NCI-H187 treated with DMSO at 0.1 percent for 48 hours (cell line): ENCODE measurements around the gene AVPR2.

ENCODE experiments used
- DNase-seq: peaks from one replicate; lab custom pipeline; 2025; lab: John Stamatoyannopoulos, UW

Gene AVPR2

DNA sequence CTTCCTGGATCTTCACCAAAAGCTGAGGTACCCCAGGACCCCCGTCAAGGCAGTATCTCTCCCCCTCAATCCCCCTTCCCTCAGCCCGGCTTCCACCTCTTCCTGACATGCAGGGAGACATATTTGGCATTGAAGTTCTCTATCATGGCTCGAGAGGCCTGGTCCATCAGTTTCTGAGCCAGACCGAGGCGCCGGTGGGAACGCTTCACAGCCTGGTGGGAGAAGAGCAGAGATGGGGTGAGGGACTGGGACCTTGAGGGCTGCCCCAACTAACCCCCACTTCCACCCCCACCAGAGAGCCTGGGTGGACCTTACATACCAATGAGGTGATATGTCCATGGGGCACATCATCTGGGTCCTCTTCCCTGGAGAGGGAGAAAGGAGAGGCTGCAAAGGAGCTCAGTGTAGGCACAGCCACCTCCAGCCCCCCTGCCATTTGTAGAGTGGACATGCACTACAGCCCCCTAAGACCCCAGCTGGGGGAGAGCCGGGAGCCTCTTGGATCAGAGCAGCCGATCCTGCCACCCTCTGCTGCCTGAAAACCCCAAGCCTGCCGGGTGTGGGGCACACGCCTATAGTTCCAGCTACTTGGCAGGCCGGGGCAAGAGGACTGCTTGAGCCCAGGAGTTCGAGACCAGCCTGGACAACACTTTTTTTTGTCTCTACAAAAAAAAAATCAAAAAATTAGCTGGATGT, 27.9 kb downstream of the AVPR2 start:
- DNase-seq, result no peak

DNA sequence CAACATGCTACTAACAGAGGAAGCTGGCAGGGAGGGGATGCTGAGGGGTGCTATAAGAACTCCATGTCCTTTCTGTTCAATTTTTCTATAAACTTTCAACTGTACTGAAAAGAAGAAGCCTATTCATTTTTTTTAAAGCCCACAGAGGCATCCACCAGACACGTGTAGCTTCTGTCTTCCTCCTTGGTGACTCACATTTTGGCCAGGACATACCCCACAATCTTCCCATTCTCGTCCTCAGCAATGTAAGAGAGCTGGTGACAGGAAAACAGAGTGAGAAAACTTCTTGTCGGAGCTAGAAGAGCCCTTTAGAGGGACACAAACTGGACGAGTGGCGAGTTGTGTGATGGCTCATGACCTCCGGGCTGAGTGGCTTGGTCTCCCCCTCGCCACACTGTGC, 29.3 kb downstream of the AVPR2 start:
- DNase-seq, result no peak

DNA sequence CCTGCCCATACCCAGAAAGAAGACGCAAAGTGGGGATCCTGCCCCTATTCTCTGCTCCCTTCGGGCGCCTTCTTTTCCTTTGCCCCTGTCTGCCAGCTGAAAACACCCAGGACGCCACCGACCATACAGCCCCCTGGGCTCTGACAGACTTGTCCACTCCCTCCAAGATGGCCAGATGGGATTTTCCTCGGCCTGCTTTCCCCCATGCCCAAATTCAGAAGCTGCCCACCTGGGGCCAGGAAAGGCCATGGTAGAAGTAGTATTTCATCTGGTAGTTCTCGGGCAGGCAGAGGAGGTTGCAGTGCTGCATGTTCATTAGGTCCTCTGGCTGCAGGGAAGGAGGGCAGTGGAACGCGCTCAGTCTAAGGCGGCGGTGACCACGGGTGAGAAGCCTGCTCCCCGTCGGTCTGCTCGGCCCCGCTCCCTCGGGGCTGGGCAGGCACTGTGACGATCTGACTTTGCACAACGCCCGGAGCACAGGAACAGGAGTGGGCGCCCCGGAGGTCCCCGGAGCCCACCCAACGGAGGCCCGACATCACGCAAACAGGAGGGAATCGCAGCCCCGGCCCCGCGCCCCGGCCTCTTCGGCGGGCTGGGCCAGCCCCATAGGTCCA, 29.8 kb downstream of the AVPR2 start:
- DNase-seq, result no peak

DNA sequence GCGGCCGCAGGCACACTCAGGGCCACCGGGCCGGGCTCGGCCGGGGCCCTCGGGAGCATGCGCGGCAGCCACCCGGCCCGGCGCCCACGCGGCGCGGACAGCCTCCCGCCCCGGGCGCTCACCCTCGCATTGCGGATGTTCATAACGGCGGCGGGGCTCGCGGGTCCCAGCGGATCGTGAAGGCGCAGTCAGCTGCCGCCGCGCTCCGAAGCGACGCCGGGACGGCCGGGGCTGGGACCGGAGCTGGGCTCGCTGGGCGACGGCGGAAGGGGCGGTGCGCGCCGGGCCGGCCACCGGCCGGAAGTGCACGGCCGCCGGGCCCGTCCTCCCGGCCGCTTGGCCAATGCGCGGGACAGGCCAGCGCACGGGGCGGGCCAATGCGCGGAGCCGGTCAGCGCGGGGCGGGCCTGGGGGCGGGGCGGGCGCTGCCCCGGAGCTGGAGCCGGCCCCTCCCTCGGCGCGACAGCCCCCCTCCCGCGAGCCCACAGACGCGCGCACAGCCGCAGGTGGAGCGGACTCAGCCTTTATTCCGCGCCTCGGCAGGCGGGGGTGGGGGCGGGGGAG, 30.4 kb downstream of the AVPR2 start, which contains the start of gene NAA10:
Gene NAA10 (minus strand): TSS at position 276 of the 564 bp plus-strand sequence. CDS start 133 bp downstream, at position 143.
- no peak for DNase-seq

DNA sequence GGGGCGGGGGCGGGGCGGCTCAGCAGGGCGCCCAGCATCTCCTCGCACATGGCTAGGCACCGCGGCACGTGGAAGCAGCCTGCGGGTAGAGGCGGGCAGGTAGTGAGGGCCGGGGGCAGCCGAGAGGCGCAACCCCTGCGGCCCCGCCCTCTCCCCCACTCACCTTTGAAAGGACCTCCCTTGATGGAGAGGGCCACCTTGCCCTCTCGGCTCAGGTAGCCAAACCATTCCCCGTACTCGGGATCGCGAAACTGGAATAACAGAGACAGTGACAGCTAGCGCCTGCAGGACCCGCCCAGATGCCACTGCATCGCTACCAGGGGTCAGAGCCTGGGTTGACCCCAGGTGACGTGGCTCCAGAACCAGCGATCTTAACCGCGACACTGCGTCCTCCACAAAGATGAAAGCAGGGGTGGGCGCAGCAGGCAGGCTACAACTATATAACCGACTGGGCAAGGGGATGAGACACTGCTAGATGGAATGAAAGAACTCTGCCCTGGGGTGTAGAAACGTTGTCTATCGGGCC, 30.9 kb downstream of the AVPR2 start:
- no peak for DNase-seq

DNA sequence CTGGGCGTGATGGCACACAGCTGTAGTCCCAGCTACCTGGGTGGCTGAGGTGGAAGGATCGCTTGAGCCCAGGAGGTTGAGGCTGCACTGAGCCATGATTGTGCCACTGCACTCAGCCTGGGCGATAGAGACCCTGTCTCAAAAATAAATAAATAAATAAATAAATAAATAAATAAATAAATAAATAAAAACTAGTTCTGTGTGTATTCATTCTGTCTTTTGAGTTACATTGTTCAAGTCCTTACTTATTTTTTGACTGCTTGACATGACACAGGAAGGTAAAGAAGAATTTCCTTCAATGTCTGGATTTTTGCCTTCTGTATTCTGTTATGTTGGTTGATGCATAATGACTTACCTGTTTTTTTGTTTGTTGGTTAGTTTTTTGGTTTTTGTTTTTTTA, 32.6 kb downstream of the AVPR2 start:
- DNase-seq, result no peak

DNA sequence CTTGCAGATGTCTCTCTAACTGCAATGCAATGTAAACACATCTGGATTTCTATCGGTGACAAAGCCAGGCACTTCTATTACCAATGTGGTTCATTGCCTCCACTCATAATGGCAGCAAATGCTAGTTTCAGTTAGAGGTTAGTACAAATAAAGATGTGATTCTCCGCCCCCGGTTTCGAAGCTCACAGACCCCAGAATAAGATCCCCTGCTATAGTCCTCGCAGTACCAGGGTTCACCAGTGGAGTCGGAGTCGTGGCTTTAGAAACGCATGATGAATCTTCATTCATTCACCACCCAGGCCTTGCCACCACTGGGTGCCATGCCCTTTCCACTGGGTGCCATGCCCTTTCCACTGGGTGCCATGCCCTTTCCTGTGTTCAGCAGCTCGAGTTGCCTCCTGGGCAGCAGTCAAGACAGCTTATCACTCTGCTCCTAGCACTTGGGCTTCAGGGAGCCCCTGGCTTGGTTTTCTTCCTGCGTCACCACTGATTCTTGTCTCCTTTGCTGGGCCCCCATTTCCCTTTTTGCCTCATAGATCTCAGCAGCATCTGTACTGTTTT, 33.8 kb downstream of the AVPR2 start:
- DNase-seq, result no peak

DNA sequence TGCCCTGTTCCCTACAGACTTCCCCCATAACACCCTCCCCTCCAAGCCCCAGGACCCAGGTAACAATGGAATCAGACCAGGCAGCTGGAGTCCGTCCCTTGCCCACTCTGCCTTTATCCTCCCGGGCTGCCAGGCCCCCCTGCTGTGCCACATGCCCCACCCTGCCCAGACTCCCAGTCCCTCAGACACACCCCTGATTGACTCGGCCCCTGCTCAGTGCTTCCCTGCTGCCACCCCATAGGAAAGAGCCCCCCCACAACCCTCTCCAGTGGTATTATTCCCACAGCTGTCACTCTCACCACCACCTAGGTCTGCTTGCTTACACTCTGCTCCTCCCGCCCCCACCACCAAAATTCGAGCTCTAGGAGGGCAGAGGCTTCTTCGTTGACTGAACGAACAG, 35.1 kb downstream of the AVPR2 start:
- no peak for DNase-seq

DNA sequence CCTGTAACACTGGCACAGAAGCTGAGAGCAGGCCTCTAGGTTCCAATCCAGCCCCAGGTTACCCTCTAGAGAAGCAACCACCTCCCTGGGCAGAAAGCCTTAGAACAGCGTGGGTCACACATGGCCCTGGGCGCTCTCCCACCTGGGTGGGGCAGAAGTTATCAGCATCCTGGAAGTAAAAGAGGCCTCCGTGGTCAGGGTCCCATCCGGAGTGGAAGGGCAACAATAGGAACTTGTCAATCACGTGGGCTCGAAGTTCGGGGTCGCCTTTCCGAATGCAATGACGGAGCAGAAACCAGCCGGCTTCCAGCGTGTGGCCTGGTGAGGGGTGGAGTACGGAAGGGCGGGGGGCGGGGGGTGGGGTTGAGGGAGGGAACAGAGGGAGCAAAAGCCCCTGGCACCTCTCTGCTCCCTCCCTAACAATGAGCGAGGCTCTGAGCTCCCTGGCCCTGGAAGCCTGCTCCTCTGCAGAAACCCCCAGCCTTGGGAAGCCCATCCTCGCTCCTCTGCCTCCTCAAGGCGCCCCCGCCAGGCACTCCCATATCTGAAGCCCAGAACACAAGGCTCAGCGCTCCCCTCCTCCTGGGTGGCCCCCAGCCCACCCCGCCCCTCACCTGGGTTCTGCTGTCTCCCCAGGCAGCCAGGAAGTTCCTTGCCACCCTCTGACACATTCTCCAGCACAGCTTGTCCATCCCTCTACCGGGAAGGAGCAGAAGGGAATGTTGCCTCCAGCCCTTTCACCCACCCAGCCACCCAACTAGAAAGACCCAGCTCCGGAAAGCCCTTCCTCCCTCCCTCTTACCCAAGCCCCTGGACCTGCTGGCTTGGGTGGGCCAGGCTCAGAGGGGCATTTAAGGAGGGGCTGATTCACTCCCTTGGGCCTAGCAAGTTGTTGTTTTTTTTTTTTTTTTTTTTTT, 37.1 kb downstream of the AVPR2 start:
- no peak for DNase-seq

DNA sequence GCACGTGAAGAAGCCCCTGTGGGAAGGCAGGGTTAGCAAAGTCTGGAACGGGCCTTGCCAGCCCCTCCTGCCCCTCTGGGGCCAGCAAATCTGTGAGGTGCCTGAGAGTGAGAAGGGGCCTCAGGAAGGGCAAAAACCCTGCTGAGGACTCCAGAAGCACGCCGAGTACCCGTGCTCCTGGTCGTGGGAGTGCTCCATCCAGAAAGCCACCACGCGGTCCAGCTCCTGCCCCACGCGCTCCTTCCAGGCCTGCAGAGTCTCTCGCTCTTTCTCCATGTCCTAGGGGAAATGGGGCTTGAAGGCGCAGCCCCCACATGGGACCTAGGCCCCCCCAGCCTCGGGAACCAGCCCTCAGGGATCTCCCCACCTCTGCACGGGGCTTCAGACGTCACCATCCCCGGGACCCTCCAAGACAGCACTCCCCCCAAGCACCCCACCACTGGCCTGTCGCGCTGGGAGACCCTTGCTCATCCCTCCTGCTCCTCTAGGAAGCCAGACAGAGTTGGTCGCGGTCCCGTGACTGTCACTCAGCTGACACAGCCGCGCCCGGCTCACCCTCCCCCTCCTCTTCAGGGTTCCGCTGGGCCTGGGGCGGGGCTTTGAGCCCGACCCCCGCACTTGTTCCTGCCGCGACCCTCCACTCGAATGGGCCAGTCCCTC, 39.8 kb downstream of the AVPR2 start, which contains the start of gene RENBP:
Gene RENBP (minus strand): TSS at position 504 of the 660 bp plus-strand sequence. CDS start 33 bp downstream, at position 471.
- no peak for DNase-seq

DNA sequence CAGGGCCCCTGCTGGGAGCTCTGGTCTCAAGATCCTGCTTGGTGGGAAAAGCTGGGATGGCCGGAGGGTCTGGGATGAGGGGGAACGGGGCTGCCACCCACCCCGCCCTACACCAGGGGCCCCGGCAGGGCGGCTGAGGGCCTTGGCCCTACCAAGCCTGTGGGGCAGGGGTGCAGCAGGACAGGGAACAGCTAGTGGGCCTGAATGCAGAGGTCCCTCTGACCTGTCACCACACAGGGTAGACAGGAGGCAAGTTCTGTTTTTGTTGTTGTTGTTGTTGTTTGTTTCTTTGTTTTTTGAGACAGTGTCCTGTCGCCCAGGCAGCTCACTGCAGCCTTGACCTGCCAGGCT, 40.3 kb downstream of the AVPR2 start:
- DNase-seq, result no peak

DNA sequence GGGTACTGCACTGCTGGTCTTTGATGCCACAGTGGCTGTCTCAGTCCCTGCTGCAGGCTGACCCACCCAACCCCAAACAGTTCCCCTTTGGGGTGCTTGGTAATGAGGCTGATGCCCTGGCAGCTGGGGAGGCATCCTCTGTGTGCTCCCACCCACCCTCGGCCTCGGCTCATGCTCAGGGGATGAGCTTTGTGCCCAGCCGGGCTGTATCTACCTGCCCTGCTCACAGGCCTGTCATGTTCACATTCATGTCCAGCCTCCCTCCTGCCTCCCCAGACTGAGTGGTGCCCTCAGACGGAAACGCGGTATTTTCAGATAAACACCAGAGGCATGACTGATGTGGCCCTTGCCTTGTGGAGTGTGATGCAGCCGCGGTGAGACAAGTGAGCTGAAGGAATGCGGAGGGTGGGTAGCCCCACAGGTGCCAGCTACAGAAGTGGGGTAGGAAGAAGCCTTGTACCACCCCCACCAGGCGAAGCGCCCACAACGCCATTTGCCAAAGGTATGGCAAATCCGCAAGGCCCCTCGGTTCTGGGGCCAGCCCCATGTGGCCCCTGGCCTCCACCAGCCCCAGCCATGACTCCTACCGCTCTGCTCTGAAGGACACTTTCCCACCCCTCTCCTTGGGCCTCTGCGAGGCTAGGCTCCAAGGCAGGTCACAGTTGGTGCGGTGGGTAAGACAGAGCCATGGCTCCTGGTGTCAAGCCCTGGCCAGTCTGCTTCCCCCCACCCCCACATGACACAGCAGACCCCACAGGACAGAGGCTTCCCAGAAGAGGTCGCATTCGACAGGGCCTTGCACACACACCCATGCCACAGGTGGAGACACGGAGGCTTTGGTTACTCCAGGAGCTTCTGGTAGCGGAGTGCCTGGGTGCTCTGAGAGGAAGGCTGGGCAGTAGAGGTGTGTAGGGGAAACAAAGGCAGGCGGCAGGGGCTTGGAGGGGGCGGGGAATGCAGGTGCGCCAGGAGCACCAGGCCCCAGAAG, 41.8 kb downstream of the AVPR2 start:
- DNase-seq, result no peak

DNA sequence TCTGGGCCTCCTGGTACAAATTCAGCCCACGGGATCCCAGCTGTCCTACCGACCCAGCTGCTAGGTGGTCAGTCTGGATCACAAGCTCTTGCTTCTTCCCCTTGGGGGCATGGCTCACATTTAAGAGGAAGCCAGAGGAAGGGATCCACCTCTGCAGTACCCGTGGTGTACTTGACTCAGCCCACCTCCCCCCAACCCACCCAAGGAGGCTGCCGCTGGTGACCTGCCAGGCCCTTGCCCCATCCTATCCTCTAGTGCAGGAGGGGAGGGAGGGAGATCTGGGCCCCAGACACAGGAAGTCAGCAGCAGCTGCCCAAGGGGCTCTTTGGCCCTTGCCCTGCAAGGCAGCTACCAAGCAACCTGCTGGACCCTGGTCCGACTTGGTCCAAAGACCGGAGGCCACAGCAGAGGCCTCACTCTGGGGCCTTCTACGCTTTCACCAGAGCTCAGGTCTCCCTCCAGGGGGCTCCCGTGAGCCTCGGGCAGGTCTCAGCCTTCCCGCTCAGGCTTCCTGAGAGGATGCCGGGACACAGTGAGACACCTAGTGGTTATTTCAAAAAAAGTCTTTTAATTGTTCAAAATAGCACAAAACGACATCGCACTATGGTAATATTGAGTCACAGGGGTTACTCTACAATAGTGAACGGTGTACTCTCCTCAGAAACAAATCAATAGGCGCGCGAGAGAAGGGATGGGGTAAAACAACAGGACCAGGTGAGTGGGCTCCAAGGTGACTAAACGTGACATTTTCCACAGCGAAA, 42.7 kb downstream of the AVPR2 start:
- peak; percentile 48 for DNase-seq

DNA sequence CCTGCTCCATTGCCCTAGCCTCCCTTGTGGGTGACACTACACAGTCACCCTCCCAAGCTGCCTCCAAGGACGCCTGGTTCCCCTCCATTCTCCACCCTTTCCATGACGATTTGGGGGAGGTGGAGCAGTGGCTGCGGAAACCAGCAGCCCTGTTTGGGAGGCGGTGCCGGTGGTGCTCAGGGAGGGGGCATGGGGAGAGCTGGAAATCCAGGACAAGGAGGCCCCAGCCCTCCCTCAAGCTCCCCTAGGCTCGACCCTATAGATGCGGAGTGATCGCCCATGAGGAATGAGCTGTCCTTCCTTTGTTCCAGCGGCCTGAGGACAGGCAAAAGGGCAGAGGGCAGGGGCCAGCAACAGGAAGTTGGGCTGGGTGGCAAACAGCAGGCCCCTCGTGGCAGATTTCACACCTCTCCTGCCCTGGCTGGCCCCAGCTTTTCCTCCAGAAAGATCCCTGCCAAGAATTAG, 43.6 kb downstream of the AVPR2 start:
- DNase-seq, result no peak

DNA sequence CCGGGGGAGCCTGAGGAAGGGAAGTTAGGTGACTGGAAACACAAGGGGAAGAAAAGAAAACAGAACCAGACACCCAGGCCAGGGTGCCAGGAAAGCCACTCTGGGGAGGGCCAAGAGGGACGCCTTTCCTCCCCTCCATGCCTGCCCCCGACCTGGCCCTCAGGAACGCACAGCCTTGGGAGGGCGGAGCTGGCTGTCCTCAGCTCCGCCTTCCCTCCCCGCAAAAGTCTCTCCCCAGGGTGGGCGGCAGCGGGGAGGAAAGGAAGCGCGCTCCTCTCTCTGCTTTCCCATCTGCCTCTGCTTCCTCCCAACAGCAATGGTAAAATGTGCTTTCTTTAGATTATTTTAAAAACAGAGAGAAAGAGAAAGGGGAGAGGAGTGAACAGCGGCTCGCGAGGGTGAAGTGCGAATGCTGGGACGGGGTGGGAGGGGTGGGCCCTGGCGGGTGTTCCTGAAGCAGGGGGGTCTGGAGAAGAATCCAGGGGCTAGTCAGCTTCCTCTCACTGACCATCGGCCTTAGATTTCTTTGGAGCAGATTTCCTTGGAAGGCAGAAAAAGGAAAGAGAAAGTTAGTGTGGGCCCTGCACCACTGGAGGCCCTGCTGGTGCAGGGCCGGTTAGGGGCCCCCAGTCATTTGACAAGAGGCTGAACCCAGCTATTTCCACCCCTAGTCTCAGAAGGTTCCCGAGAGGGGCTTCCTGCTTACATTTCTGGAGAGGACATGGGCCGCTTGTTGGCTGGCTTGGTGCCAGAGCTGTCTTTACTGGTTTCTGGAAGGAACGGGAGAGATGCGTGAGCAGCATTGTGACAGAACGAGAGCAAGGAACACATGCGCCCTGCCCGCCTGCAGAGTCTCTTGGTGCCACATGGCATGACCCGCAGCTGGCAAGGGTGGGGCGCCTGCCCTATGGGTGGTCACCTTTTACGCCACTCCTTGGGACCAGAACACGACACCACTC, 44.7 kb downstream of the AVPR2 start:
- DNase-seq, result no peak

DNA sequence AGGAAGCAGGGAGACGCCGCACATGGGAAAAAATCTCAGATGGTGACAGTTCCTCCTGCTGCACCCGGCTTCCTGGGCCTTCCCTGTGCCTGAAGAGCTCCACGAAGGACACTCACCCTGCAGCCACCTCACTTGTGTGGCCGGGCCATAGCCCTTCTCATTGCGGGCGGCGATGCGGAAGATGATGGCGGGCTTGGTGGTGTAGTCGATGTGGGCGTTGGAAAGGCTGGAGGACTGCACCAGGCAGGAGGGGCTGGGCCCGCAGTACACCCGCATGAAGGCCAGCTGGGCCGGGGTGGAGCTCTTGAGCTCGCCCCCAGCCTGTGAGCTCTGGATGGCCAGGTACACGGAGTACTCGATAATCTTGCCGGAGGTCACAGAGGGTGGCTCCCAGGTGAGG, 45.7 kb downstream of the AVPR2 start:
- no peak for DNase-seq

DNA sequence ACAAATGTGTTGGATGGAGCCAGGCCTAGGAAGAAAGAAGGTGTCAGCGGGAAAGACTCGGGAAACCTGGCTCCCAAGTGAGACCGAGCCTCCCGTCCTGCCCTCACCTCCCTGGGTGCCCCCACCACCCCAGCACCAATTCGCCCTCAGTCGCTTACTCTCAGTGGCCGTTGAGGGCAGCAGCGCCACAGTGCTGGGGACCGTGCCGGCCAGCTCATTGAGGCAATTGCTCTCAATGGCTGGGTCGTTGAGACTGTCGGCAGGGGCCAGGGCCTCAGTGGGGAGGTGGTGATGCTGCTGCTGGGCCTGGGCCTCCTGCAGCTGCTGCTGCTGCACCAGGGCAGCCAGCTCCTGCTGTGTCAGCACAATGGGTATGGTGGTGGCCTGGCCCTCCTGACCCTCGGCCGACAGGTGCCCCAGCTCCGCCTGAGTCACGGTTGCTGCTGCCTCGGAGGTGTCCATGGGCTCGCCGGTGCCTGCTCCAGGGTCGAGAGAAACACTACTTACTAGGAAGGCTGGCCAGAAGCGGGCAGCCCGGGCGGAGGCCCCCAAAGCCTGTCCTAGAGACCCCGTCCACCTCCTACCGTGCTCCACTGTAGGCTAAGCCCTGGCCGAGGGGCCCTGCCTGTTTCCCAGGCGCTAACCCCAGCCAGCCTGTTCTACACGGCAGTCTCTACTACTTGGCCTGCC, 47.4 kb downstream of the AVPR2 start:
- no peak for DNase-seq
